Karpas-422 (cell line): Measurements from ENCODE around the gene KRTAP24-1. TPM values are rescaled to one million over a fixed set of nuclear protein-coding genes. Genes with fewer than 3 reads are reported as not detected.

Experiments
- DNase-seq: peaks from one replicate; pipeline ENCODE4 v3.0.0-alpha.2; 2015
- H2AFZ ChIP-seq: fragments of 200-600 bp; sonication (generic); 2 replicates; pipeline ENCODE4 v1.6.1; 2014; ENCODE audit warnings: antibody characterized with exemption, low read length, mixed read lengths
- H3K27ac ChIP-seq: fragments of 200-600 bp; sonication (generic); 2 replicates; pipeline ENCODE4 v1.5.1; 2014; ENCODE audit warnings: mild to moderate bottlenecking, low read length, moderate library complexity
- H3K27me3 ChIP-seq: fragments of 200-600 bp; sonication (generic); 2 replicates; pipeline ENCODE4 v1.6.1; 2014; ENCODE audit warnings: low read length, mixed read lengths
- H3K36me3 ChIP-seq: fragments of 200-600 bp; sonication (generic); 2 replicates; pipeline ENCODE4 v1.6.1; 2014; ENCODE audit warnings: low read length, mixed read lengths; ENCODE audit not compliant: insufficient read depth
- H3K4me1 ChIP-seq: fragments of 200-600 bp; sonication (generic); 2 replicates; pipeline ENCODE4 v1.6.1; 2014; ENCODE audit warnings: mild to moderate bottlenecking, low read length, mixed read lengths
- H3K4me2 ChIP-seq: fragments of 200-600 bp; sonication (generic); 2 replicates; pipeline ENCODE4 v1.6.1; 2014; ENCODE audit warnings: low read length, low read depth, mild to moderate bottlenecking; ENCODE audit not compliant: poor library complexity, severe bottlenecking
- H3K4me3 ChIP-seq: fragments of 200-600 bp; sonication (generic); 2 replicates; pipeline ENCODE4 v1.5.1; 2014; ENCODE audit warnings: mild to moderate bottlenecking, antibody characterized with exemption, low read length, mixed read lengths
- H3K79me2 ChIP-seq: fragments of 200-600 bp; sonication (generic); 2 replicates; pipeline ENCODE4 v1.6.1; 2014; ENCODE audit warnings: mild to moderate bottlenecking, low read length, mixed read lengths
- H3K9ac ChIP-seq: fragments of 200-600 bp; sonication (generic); 2 replicates; pipeline ENCODE4 v1.6.0; 2014; ENCODE audit warnings: low read length
- H3K9me2 ChIP-seq: fragments of 200-600 bp; sonication (generic), shearing (Covaris generic); replicated peaks from 2 replicates; pipeline ENCODE4 v1.6.0; 2014; ENCODE audit warnings: mild to moderate bottlenecking, low read length, moderate library complexity; ENCODE audit not compliant: insufficient read depth
- H3K9me3 ChIP-seq: fragments of 300-700, 200-600 bp; sonication (generic); 2 replicates; pipeline ENCODE4 v1.6.1; 2014; ENCODE audit warnings: low read length, mixed read lengths
- H4K20me1 ChIP-seq: fragments of 200-600 bp; sonication (generic); 2 replicates; pipeline ENCODE4 v1.6.1; 2014; ENCODE audit warnings: mild to moderate bottlenecking, antibody characterized with exemption, low read length, low read depth; ENCODE audit not compliant: insufficient read depth
- total RNA-seq: library from RNA; depleted of rRNA; stranded (reverse); fragments of >200 nt; shearing (Covaris generic); gene quantifications from 2 replicates; pipeline ENCODE4 v1.2.3, GENCODE V29; 2014; ENCODE audit warnings: low replicate concordance

The KRTAP24-1 gene
- total RNA-seq, 1 experiment from 2014 or later = not detected

DNA sequence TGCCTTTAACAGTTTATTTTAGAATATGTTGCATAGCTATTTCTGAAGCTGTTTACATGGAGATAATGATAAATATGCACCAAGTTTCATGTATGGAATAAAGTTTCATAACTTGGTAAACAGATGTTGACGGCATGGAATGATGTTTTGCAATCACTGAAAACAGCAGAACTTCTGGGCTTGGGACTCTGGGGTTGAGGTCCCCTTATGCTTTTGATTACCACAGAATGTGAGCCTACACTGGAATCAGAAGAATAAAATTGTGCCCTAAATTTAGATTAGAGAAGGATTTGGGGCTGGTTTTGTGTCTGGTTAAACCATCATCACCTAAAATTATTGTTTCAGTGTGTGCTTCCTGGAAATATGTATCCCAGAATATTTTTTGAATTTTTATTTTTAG is 11.1 kb downstream of the KRTAP24-1 start:
- no peaks in the 10 kb centered on the region for H3K9me2 ChIP-seq
- no peak overlapping the region for H3K9ac ChIP-seq
- H3K4me1 ChIP-seq = no peaks in the 10 kb centered on the region
- no peaks in the 10 kb centered on the region for H3K9me3 ChIP-seq
- no peaks in the 10 kb centered on the region for H3K27me3 ChIP-seq
- no peak overlapping the region for H3K4me2 ChIP-seq
- H3K27ac ChIP-seq = no peak overlapping the region
- no peaks in the 10 kb centered on the region for H3K79me2 ChIP-seq
- H4K20me1 ChIP-seq = no peaks in the 10 kb centered on the region
- H3K4me3 ChIP-seq = no peak overlapping the region
- no peak for DNase-seq
- H3K36me3 ChIP-seq = no peaks in the 10 kb centered on the region
- no peak overlapping the region for H2AFZ ChIP-seq

DNA sequence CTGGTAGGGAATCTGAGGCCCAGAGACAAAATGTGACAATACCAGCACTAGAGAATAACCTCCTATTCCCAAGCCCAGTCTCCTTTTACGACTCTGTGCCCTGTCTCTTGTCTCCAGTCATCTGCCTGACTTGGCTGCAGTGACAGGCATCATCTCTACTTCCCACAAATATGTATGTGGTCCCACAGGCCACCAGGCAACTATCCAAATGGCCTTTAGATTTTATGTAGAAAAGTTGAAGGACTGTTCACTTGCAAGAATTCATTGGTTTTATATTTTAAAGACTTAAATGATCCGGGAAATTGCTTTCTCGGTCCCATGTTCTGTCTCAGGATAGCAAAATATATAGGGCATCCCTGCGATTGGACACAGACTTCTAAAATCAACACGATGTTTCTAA is 11.6 kb downstream of the KRTAP24-1 start:
- 0 out of 2 replicates have a peak, but pooled peaks cover 2% of the 10 kb centered on the region for H3K27me3 ChIP-seq
- H3K79me2 ChIP-seq = no peaks in the 10 kb centered on the region
- H3K9me3 ChIP-seq = no peaks in the 10 kb centered on the region
- H3K9ac ChIP-seq = no peak overlapping the region
- DNase-seq = no peak
- no peak overlapping the region for H3K27ac ChIP-seq
- H3K36me3 ChIP-seq = no peaks in the 10 kb centered on the region
- no peak overlapping the region for H3K4me2 ChIP-seq
- H2AFZ ChIP-seq = no peak overlapping the region
- no peaks in the 10 kb centered on the region for H3K9me2 ChIP-seq
- no peaks in the 10 kb centered on the region for H4K20me1 ChIP-seq
- H3K4me1 ChIP-seq = no peaks in the 10 kb centered on the region
- no peak overlapping the region for H3K4me3 ChIP-seq

DNA sequence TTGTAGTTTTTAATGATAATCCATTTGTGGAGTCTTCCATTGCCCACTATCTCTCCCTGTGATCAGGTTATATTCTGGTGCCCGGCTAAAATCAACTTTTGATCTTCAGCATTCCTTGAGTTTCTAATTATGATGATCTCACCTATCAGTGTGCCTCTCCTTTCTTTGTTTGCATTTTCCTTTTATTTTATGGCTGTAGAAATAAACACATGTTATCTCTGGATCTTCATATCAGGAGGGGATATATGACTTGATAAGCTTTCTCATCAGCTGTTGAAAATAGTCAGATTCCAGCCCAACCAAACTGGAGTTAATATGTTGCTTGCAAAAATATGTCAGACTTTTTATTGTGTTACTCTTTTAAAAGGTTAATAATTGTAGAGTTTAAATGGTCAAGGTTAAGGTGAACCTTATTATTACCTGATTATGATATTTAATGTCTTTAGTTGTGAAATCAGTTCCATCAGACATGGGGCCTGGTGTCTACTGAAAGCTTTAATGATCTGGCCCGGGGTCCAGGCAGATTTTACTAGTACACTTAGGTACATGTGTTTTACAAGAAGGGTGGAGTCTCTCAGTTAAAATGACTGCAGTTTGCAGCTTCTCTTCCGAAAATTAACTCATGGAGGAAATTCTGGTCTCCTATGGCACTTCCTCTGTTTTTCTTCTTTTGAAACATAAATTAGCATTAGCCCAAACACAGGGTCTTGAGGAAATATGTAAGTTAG is 12.8 kb downstream of the KRTAP24-1 start:
- Histone ChIP-seq H3K4me2 (no peak overlapping the region), H3K9ac (no peak overlapping the region), H2AFZ (no peak overlapping the region), H3K9me3 (no peaks in the 10 kb centered on the region), H3K36me3 (no peaks in the 10 kb centered on the region), H3K4me3 (no peak overlapping the region), H3K4me1 (no peaks in the 10 kb centered on the region), H3K27ac (no peak overlapping the region), H3K79me2 (no peaks in the 10 kb centered on the region), H3K27me3 (0 out of 2 replicates have a peak, but pooled peaks cover 2% of the 10 kb centered on the region), H3K9me2 (no peaks in the 10 kb centered on the region), H4K20me1 (no peaks in the 10 kb centered on the region)
- no peak for DNase-seq

DNA sequence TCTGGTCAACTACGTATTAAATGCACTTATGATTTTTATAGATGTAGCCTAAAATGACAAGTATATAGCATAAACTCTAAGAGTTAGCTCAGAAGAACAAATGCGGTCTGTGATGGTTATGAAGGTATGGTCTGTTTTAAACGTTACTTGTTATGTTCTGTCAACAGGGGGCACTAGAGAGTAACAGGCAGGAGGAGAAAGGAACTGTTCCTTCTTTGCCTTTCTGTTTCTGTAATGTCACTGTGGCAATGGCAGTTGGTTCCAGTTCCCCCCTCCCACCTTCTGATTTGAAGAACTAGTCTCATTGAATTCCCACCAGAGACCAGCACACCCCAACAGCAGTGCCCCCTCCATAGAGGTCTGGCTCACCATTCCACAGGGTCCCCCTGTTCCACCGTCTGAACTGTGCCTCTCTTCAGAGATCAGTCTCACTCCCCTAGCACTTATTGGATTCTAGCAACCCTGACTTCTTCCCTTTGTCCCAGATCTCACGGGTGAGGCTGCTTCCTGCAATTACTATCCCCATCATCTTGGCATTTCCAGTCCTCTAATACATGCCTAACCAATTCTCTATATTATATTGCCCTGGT is 14.0 kb downstream of the KRTAP24-1 start:
- Histone ChIP-seq H3K4me1 (no peaks in the 10 kb centered on the region), H3K9ac (no peak overlapping the region), H3K9me3 (no peaks in the 10 kb centered on the region), H3K4me3 (no peak overlapping the region), H3K27ac (no peak overlapping the region), H3K9me2 (no peaks in the 10 kb centered on the region), H3K27me3 (0 out of 2 replicates have a peak, but pooled peaks cover 2% of the 10 kb centered on the region), H3K4me2 (no peak overlapping the region), H4K20me1 (no peaks in the 10 kb centered on the region), H3K79me2 (no peaks in the 10 kb centered on the region), H2AFZ (no peak overlapping the region), H3K36me3 (no peaks in the 10 kb centered on the region)
- DNase-seq = peak; percentile 74

DNA sequence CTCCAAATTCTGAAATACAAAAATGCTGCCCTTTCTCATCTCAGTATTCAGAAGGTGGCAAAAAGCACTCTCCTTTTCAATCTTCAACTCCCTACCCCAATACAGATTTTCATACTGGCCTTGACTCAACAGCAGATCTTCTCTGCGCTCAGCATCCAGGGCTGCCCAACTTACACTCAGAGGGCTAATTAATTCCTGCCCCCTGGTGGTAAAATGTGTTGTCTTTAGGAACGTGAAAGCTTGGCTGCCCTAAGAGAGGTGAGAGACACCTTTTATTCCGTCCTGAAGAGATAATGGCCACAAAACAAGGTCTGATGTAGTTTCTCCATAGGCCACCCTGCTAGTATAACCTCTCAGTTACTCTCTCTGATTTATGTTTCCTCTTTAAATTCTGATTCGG is 25.0 kb downstream of the KRTAP24-1 start:
- Histone ChIP-seq H3K4me1 (no peaks in the 10 kb centered on the region), H3K9me2 (no peaks in the 10 kb centered on the region), H3K9ac (no peak overlapping the region), H3K4me2 (no peak overlapping the region), H3K36me3 (no peaks in the 10 kb centered on the region), H3K4me3 (no peak overlapping the region), H3K9me3 (no peaks in the 10 kb centered on the region), H3K27ac (no peak overlapping the region), H3K27me3 (no peaks in the 10 kb centered on the region; the same call in 1 of the 2 replicates), H3K79me2 (no peaks in the 10 kb centered on the region), H2AFZ (no peak overlapping the region), H4K20me1 (no peaks in the 10 kb centered on the region)
- peak; percentile 77 for DNase-seq

DNA sequence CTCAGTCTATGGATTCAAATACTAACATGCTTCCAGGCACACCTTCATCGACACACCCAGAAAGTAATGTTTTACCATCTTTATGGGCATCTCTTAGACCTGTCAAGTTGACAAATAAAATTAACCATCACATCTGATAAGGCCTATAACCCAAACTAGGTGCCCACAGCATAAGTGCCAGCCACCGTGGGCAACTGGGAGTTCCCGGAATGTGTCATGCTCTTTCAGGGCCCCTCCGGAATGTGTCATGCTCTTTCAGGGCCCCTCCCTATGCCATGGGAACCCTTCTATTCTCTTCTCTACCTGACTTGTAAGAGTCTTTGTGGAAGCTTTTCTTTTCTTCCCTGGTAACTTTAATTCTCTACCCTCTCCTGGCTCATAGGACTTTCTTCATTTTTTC is 26.6 kb downstream of the KRTAP24-1 start:
- no peaks in the 10 kb centered on the region for H3K4me1 ChIP-seq
- H3K27me3 ChIP-seq = no peaks in the 10 kb centered on the region; the same call in 1 of the 2 replicates
- no peak overlapping the region for H3K4me2 ChIP-seq
- no peaks in the 10 kb centered on the region for H3K9me3 ChIP-seq
- H3K9me2 ChIP-seq = no peaks in the 10 kb centered on the region
- no peaks in the 10 kb centered on the region for H3K36me3 ChIP-seq
- no peak for DNase-seq
- no peak overlapping the region for H3K4me3 ChIP-seq
- no peak overlapping the region for H2AFZ ChIP-seq
- H4K20me1 ChIP-seq = no peaks in the 10 kb centered on the region
- H3K9ac ChIP-seq = no peak overlapping the region
- H3K27ac ChIP-seq = no peak overlapping the region
- no peaks in the 10 kb centered on the region for H3K79me2 ChIP-seq

DNA sequence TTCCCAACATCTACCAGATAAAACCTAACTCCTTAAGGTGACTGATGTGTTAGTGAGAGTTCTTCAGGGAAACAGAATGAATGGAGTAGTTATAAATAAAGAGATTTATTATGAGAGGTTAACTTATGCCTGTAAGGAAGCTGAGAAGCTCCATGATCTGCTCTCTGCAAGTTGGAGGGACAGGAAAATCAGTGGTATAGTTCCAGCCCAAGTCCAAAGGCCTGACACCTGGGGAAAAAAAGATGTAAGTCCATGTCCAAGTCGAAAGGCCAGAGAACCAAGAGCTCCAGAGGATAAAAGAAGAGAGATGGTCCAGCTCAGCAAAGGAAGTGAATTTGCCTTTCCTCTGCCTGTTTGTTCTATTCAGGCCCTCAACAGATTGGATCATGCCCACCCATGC is 27.1 kb downstream of the KRTAP24-1 start:
- H3K36me3 ChIP-seq = no peaks in the 10 kb centered on the region
- H3K79me2 ChIP-seq = no peaks in the 10 kb centered on the region
- no peak overlapping the region for H2AFZ ChIP-seq
- no peak for DNase-seq
- H3K9me3 ChIP-seq = no peaks in the 10 kb centered on the region
- no peak overlapping the region for H3K4me3 ChIP-seq
- H3K27me3 ChIP-seq = no peaks in the 10 kb centered on the region
- H3K9me2 ChIP-seq = no peaks in the 10 kb centered on the region
- no peak overlapping the region for H3K4me2 ChIP-seq
- H3K9ac ChIP-seq = no peak overlapping the region
- no peaks in the 10 kb centered on the region for H3K4me1 ChIP-seq
- H4K20me1 ChIP-seq = no peaks in the 10 kb centered on the region
- no peak overlapping the region for H3K27ac ChIP-seq

DNA sequence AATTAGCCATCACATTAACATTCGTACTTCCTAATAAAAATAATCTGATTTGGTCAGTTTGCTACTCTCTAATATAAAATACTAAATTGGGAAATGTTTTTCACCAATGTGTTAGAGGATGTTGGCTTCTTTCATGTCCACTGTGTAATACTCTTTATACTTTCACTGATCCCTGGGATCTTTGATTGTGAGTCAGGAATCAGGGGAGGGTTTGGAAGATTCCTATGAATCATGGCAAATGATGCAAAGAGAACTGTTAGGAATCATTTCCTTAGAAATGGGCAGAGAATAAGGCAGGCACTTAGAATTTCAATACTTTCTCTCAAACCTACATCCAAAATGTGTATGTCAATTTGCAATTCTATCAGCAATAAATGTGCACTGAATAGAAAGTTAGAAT is 31.0 kb downstream of the KRTAP24-1 start:
- Histone ChIP-seq H3K27me3 (no peaks in the 10 kb centered on the region), H3K4me2 (no peak overlapping the region), H3K9me3 (no peaks in the 10 kb centered on the region), H3K4me1 (no peaks in the 10 kb centered on the region), H3K9ac (no peak overlapping the region), H3K4me3 (no peak overlapping the region), H3K27ac (no peak overlapping the region), H3K79me2 (no peaks in the 10 kb centered on the region), H3K36me3 (no peaks in the 10 kb centered on the region), H4K20me1 (no peaks in the 10 kb centered on the region), H3K9me2 (no peaks in the 10 kb centered on the region), H2AFZ (no peak overlapping the region)
- no peak for DNase-seq
